Neural cell (in vitro differentiated cells): ENCODE data around the gene ZNF500.

Experiments used
- EZH2 ChIP-seq: fragments of 200-600, 300-800 bp; shearing (Covaris generic), sonication (generic); IDR thresholded peaks from 2 replicates; pipeline ENCODE4 v1.6.1; 2014; ENCODE audit warnings: antibody characterized with exemption, low read length, borderline replicate concordance, mild to moderate bottlenecking; ENCODE audit not compliant: insufficient read depth, poor library complexity, severe bottlenecking
- POLR2AphosphoS5 ChIP-seq: IDR thresholded peaks from 2 replicates; pipeline ENCODE4 v1.6.1; 2012
- RAD21 ChIP-seq: fragments of 450-650 bp; conservative IDR thresholded peaks from 2 replicates; pipeline ENCODE4 v1.6.1; 2014; ENCODE audit warnings: antibody characterized with exemption, mild to moderate bottlenecking, moderate library complexity
- REST ChIP-seq: IDR thresholded peaks from 2 replicates; pipeline ENCODE4 v1.6.1; 2012; ENCODE audit warnings: borderline replicate concordance
- TAF1 ChIP-seq: IDR thresholded peaks from 2 replicates; pipeline ENCODE4 v1.6.1; 2012; ENCODE audit warnings: low read depth
- TF ChIP-seq, protein P1 (sequence below): fragments of 450-650 bp; IDR thresholded peaks from 2 replicates; pipeline ENCODE4 v1.5.1; 2014; ENCODE audit warnings: antibody characterized with exemption, mild to moderate bottlenecking, moderate library complexity; ENCODE audit not compliant: poor library complexity, severe bottlenecking

GRCh38 chr16:4792951-4793513, 26.1 kb upstream of the ZNF500 start:
- TF ChIP-seq REST (no peak), POLR2AphosphoS5 (no peak), RAD21 (no peak), TAF1 (no peak), EZH2 (no peak)
- TF ChIP-seq, protein P1, sequence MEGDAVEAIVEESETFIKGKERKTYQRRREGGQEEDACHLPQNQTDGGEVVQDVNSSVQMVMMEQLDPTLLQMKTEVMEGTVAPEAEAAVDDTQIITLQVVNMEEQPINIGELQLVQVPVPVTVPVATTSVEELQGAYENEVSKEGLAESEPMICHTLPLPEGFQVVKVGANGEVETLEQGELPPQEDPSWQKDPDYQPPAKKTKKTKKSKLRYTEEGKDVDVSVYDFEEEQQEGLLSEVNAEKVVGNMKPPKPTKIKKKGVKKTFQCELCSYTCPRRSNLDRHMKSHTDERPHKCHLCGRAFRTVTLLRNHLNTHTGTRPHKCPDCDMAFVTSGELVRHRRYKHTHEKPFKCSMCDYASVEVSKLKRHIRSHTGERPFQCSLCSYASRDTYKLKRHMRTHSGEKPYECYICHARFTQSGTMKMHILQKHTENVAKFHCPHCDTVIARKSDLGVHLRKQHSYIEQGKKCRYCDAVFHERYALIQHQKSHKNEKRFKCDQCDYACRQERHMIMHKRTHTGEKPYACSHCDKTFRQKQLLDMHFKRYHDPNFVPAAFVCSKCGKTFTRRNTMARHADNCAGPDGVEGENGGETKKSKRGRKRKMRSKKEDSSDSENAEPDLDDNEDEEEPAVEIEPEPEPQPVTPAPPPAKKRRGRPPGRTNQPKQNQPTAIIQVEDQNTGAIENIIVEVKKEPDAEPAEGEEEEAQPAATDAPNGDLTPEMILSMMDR, result no peak
